DND-41 (cell line): ENCODE measurements around the gene FBXO24.

ENCODE experiments used
- CTCF ChIP-seq: IDR thresholded peaks from 2 replicates; pipeline ENCODE4 v1.5.1; 2012; ENCODE audit warnings: borderline replicate concordance, low read length, moderate library complexity, mild to moderate bottlenecking; ENCODE audit not compliant: poor library complexity, severe bottlenecking; ENCODE audit errors: extremely low read depth
- EZH2 ChIP-seq: IDR thresholded peaks from 3 replicates; pipeline ENCODE4 v1.6.1; 2012; ENCODE audit warnings: borderline replicate concordance, low read depth, mild to moderate bottlenecking, moderate library complexity, low read length, inconsistent platforms; ENCODE audit not compliant: severe bottlenecking

- TF ChIP-seq CTCF (peak; percentile 59), EZH2 (no peak)
Measured at GRCh38 chr7:100629117-100629716, 43.1 kb downstream of the FBXO24 start.
